SU-DHL-6 (cell line): ENCODE results near the gene PRTG.

ENCODE experiments used
- H2AFZ ChIP-seq: fragments of 200-600 bp; sonication (generic); 2 replicates; pipeline ENCODE4 v1.6.1; 2014; ENCODE audit warnings: low read depth, mild to moderate bottlenecking, moderate library complexity, mixed read lengths, antibody characterized with exemption, low read length; ENCODE audit not compliant: severe bottlenecking
- H3F3A ChIP-seq: fragments of 200-600 bp; shearing (Covaris generic); 2 replicates; pipeline ENCODE4 v1.6.0; 2016; ENCODE audit warnings: antibody characterized with exemption, mild to moderate bottlenecking; ENCODE audit not compliant: insufficient read depth
- H3K27ac ChIP-seq: fragments of 200-600 bp; sonication (generic); 2 replicates; pipeline ENCODE4 v1.5.1; 2016; ENCODE audit warnings: low read depth, mild to moderate bottlenecking, low read length, moderate library complexity, mixed read lengths
- H3K27me3 ChIP-seq: fragments of 200-600 bp; sonication (generic), shearing (Covaris generic); 2 replicates; pipeline ENCODE4 v1.6.0; 2014; ENCODE audit warnings: mild to moderate bottlenecking, low read length
- H3K36me3 ChIP-seq: fragments of 200-600 bp; sonication (generic); 2 replicates; pipeline ENCODE4 v1.6.1; 2014; ENCODE audit warnings: mild to moderate bottlenecking, low read length, mixed read lengths
- H3K4me2 ChIP-seq: fragments of 300-600, 200-600 bp; shearing (Covaris generic), sonication (generic); 2 replicates; pipeline ENCODE4 v1.6.0; 2014; ENCODE audit warnings: low read length, low read depth, mild to moderate bottlenecking; ENCODE audit not compliant: poor library complexity, severe bottlenecking
- H3K4me3 ChIP-seq: fragments of 200-600 bp; sonication (generic); 2 replicates; pipeline ENCODE4 v1.5.1; 2014; ENCODE audit warnings: antibody characterized with exemption, low read length, mild to moderate bottlenecking, mixed read lengths; ENCODE audit not compliant: insufficient read depth, poor library complexity, severe bottlenecking
- H3K79me2 ChIP-seq: fragments of 200-600 bp; sonication (generic); 2 replicates; pipeline ENCODE4 v1.6.1; 2014; ENCODE audit warnings: mild to moderate bottlenecking, low read length, moderate library complexity; ENCODE audit not compliant: insufficient read depth
- H3K9ac ChIP-seq: fragments of 200-600 bp; sonication (generic); 2 replicates; pipeline ENCODE4 v1.7.0; 2014; ENCODE audit warnings: mild to moderate bottlenecking, low read length
- H3K9me2 ChIP-seq: fragments of 200-600 bp; sonication (generic); replicated peaks from 2 replicates; pipeline ENCODE4 v1.6.1; 2014; ENCODE audit warnings: low read length; ENCODE audit not compliant: insufficient read depth
- H3K9me3 ChIP-seq: fragments of 200-600 bp; sonication (generic); 2 replicates; pipeline ENCODE4 v1.6.1; 2014; ENCODE audit warnings: low read length, mixed read lengths; ENCODE audit not compliant: insufficient read depth
- H4K20me1 ChIP-seq: fragments of 200-600 bp; sonication (generic); 2 replicates; pipeline ENCODE4 v1.6.1; 2014; ENCODE audit warnings: low read depth, mild to moderate bottlenecking, antibody characterized with exemption, low read length, moderate library complexity, mixed read lengths
- EZH2phosphoT487 ChIP-seq: fragments of 200-600 bp; sonication (generic), shearing (Covaris generic); conservative IDR thresholded peaks from 2 replicates; pipeline ENCODE4 v1.6.1; 2018; ENCODE audit warnings: mild to moderate bottlenecking, antibody characterized with exemption, low read length, moderate library complexity, mixed read lengths
- TF ChIP-seq, protein P1 (sequence below): fragments of 200-600 bp; sonication (generic); IDR thresholded peaks from one replicate; pipeline ENCODE4 v1.5.1; 2017; ENCODE audit warnings: antibody characterized with exemption, mild to moderate bottlenecking, low read length, moderate library complexity; ENCODE audit not compliant: insufficient read depth, poor library complexity, severe bottlenecking

Gene PRTG

DNA sequence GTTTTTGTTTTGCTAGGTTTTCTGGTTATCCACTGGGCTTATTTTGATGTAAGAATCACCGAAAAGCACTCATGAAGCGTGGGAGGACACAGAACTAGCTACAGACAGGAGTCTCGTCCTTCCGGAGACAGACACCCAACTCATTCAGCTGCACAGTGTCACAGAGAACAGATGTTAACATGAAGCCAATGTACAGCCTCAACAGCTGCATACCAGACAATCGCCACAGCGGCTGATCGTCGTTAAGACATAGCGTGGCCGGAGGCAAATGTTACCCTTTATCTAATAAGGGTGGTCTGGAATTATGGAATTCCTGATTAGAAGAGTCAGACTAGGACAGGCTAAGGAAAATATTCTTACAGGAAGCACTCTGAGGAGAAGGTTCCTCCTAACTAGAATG lies 153.7 kb downstream of the PRTG start:
- H4K20me1 ChIP-seq: no peaks in the 10 kb centered on the region
- H3K9me3 ChIP-seq: no peaks in the 10 kb centered on the region
- H3K4me2 ChIP-seq: no peak overlapping the region
- H3K4me3 ChIP-seq: no peak overlapping the region
- no peaks in the 10 kb centered on the region for H3K36me3 ChIP-seq
- no peak overlapping the region for H2AFZ ChIP-seq
- H3F3A ChIP-seq: no peaks in the 10 kb centered on the region
- no peaks in the 10 kb centered on the region for H3K27me3 ChIP-seq
- no peak overlapping the region for H3K27ac ChIP-seq
- TF ChIP-seq, protein P1, sequence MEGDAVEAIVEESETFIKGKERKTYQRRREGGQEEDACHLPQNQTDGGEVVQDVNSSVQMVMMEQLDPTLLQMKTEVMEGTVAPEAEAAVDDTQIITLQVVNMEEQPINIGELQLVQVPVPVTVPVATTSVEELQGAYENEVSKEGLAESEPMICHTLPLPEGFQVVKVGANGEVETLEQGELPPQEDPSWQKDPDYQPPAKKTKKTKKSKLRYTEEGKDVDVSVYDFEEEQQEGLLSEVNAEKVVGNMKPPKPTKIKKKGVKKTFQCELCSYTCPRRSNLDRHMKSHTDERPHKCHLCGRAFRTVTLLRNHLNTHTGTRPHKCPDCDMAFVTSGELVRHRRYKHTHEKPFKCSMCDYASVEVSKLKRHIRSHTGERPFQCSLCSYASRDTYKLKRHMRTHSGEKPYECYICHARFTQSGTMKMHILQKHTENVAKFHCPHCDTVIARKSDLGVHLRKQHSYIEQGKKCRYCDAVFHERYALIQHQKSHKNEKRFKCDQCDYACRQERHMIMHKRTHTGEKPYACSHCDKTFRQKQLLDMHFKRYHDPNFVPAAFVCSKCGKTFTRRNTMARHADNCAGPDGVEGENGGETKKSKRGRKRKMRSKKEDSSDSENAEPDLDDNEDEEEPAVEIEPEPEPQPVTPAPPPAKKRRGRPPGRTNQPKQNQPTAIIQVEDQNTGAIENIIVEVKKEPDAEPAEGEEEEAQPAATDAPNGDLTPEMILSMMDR: no peak
- TF ChIP-seq EZH2phosphoT487: no peak
- H3K79me2 ChIP-seq: no peaks in the 10 kb centered on the region
- no peak overlapping the region for H3K9ac ChIP-seq
- H3K9me2 ChIP-seq: no peaks in the 10 kb centered on the region

DNA sequence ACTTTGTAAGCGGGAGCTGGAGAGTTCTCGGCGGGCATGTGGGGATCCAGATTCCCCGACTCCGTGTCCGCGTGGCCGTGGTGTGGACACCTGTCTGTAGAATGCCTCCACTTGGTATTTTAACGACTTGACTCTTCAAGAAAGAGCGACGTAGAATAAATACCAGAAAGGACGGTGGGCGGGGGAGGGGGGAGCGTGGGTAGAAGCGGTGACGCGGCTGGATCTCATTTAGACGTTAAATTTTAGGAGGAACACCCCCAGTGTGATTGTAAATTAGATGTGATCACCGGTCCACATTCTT lies 154.2 kb downstream of the PRTG start:
- H3K9ac ChIP-seq: no peak overlapping the region

DNA sequence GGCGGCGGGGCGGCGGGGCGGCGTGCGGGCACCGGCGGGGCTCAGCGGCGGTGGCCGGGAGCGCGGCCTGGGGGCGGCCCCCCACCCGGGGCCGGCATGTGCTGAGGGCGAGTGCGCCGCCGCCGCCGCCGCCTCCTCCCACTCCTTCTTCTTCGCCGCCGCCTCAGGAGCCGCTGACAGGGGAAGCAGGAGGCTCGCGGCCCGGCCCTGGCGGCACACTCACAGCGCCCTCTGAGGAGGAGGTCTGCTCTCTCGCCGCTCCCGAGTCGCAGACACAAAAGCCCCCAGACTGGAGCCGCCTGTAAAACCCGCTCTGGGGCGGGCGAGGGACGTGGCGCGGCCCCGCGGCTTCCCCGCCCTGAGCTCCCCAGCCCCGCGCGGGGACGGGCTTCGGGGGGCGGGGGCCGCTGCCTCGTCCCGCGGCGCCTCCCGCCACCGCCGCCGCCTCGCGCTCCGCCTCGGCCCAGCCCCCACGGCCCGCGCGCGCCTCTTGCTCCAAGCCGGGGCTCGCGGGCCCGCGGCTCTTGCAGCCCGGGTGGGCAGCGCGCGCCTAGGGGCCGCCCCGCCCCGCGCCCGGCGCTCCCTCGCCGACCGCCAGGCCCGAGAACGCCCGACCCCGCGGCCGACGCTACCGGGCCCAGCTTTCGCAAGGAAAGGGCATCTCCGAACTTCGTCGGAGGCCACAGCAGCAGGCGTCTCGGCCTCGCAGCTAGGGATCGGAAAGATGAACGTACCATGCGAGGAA lies 154.7 kb downstream of the PRTG start, which contains the start of gene PYGO1:
Gene PYGO1, minus strand, starts transcription at position 276 of the 745 bp plus-strand sequence. CDS start 462 bp downstream, outside the sequence.
- no peak for TF ChIP-seq EZH2phosphoT487
- TF ChIP-seq, protein P1: no peak
- H3F3A ChIP-seq: no peaks in the 10 kb centered on the region
- no peaks in the 10 kb centered on the region for H3K79me2 ChIP-seq
- no peak within 1 kb of the TSS for H2AFZ ChIP-seq
- H3K36me3 ChIP-seq: no peaks in the 10 kb centered on the region
- H3K9me2 ChIP-seq: no peaks in the 10 kb centered on the region
- H3K9ac ChIP-seq: no peak within 1 kb of the TSS
- H3K4me2 ChIP-seq: no peak within 1 kb of the TSS
- H3K9me3 ChIP-seq: no peaks in the 10 kb centered on the region
- no peaks in the 10 kb centered on the region for H3K27me3 ChIP-seq
- no peaks in the 10 kb centered on the region for H4K20me1 ChIP-seq
- H3K4me3 ChIP-seq: no peak within 1 kb of the TSS
- H3K27ac ChIP-seq: no peak within 1 kb of the TSS

More for the DNA sequence above, 154.2 kb downstream of the PRTG start:
- Histone ChIP-seq H3K79me2 (no peaks in the 10 kb centered on the region), H3K4me2 (no peak overlapping the region), H3K27me3 (no peaks in the 10 kb centered on the region), H3K36me3 (no peaks in the 10 kb centered on the region), H3K4me3 (no peak overlapping the region), H3K9me3 (no peaks in the 10 kb centered on the region), H3K27ac (no peak overlapping the region), H2AFZ (no peak overlapping the region), H4K20me1 (no peaks in the 10 kb centered on the region), H3K9me2 (no peaks in the 10 kb centered on the region), H3F3A (no peaks in the 10 kb centered on the region)
- TF ChIP-seq EZH2phosphoT487: no peak
- TF ChIP-seq, protein P1: no peak
